Skeletal muscle tissue (tissue), 4 donors: ENCODE measurements around the gene STAT5B. TPM values are rescaled to one million over a fixed set of nuclear protein-coding genes. Genes with fewer than 3 reads are reported as not detected.
"Not testable (repeated sequence)": the region's sequence is repeated elsewhere in the genome, so short reads cannot be mapped to it uniquely, and the experiment has no call there.

Source experiments
- H3K27ac ChIP-seq: one replicate; pipeline ENCODE4 v1.7.0; 2013; ENCODE audit warnings: mild to moderate bottlenecking, low read depth, low read length, inconsistent platforms
- H3K27me3 ChIP-seq, 3 donors: one replicate each; pipeline ENCODE4 v1.7.0; 2013; ENCODE audit warnings: low read length in 3 of 3; ENCODE audit not compliant: control insufficient read depth in 3 of 3, insufficient read depth in 3 of 3
- H3K36me3 ChIP-seq, 3 donors: one replicate each; pipeline ENCODE4 v1.7.0; 2013; ENCODE audit warnings: low read length in 3 of 3; ENCODE audit not compliant: control insufficient read depth in 3 of 3, insufficient read depth in 3 of 3
- H3K4me1 ChIP-seq, 3 donors: one replicate each; pipeline ENCODE4 v1.7.0; 2013; ENCODE audit warnings: low read length in 3 of 3, mild to moderate bottlenecking in 3 of 3; ENCODE audit not compliant: control insufficient read depth in 3 of 3, insufficient read depth in 3 of 3
- H3K4me3 ChIP-seq, 3 donors: one replicate each; pipeline ENCODE4 v1.7.0; 2013; ENCODE audit warnings: low read length in 3 of 3
- H3K9ac ChIP-seq, 3 donors: one replicate each; pipeline ENCODE4 v1.7.0; 2013; ENCODE audit warnings: low read length in 3 of 3, mild to moderate bottlenecking in 3 of 3, moderate library complexity in 2 of 3, low read depth in 1 of 3
- H3K9me3 ChIP-seq, 3 donors: one replicate each; pipeline ENCODE4 v1.7.0; 2013; ENCODE audit warnings: low read length in 3 of 3; ENCODE audit not compliant: control insufficient read depth in 3 of 3
- total RNA-seq: library from RNA; depleted of rRNA; stranded (reverse); fragments of >200 nt; gene quantifications from one replicate; pipeline ENCODE4 v1.2.3, GENCODE V29; 2014
- donor health status: Osteomylitis.

The STAT5B gene
- total RNA-seq, 1 donor from 2014 or later, result 31.3 TPM

GRCh38 chr17:42192189-42193126, 83.7 kb downstream of the STAT5B start:
- Histone ChIP-seq H3K9me3 (no peaks in the 10 kb centered on the region), H3K36me3 (peaks cover 0 to 7% (median 4%) of the 10 kb centered on the region in 3 donors), H3K27me3 (no peaks in the 10 kb centered on the region), H3K4me3 (no peak overlapping the region), H3K4me1 (peaks cover 12 to 24% (median 14%) of the 10 kb centered on the region in 3 donors), H3K27ac (no peak overlapping the region), H3K9ac (peak overlapping the region in 2 of 3 donors; percentile 77 to 99)

- Histone ChIP-seq H3K27me3 (no peaks in the 10 kb centered on the region), H3K27ac (no peak overlapping the region), H3K4me1 (peaks cover 12 to 24% (median 14%) of the 10 kb centered on the region in 3 donors), H3K9ac (no peak overlapping the region), H3K9me3 (no peaks in the 10 kb centered on the region), H3K4me3 (no peak overlapping the region), H3K36me3 (peaks cover 0 to 7% (median 4%) of the 10 kb centered on the region in 3 donors)
Observed at GRCh38 chr17:42191275-42191608, 84.9 kb downstream of the STAT5B start.

DNA sequence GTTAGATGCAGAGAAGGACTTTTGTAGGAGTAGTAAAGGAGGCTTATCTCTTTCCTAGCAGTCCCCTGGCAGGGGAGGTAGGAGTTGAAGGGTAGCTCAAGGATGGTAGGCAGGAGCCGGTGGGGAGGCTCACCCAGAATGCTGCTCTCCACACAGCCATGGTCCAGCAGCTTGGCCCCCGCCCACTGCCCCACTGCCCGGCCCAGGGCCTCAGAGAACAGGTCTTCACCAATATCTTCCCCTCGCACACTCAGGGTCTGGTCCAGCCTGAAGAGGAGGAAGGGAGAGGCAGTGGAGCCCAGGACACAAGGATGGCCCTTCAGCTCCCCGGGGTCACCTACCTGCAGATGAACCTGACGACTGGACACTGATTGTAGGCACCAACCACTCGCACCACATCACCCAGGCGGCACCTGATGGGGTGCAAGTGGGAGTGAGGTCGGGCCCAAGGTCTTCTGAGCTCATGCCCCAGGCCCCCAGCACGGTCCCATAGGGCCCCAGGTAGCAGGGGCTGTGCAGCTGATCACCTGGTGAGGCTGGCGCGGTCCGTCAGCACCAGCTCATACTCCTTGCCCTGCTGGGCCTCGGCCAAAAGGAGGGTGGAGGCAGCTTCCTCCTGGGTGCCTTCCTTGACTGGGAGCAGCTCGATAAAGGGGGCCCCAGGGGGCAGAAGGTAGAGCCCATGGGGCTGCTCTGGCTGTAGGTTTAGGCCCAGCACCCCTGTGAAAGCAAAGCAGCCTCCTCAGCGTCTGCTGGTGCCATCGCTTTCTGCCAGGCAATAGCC, 85.5 kb downstream of the STAT5B start:
- H3K27me3 ChIP-seq, result no peaks in the 10 kb centered on the region
- H3K36me3 ChIP-seq, result peaks cover 0 to 7% (median 4%) of the 10 kb centered on the region in 3 donors
- no peaks in the 10 kb centered on the region for H3K9me3 ChIP-seq
- H3K4me3 ChIP-seq, result no peak overlapping the region
- no peak overlapping the region for H3K27ac ChIP-seq
- peaks cover 12 to 24% (median 14%) of the 10 kb centered on the region in 3 donors for H3K4me1 ChIP-seq
- no peak overlapping the region for H3K9ac ChIP-seq

- Histone ChIP-seq H3K9me3 (no peaks in the 10 kb centered on the region), H3K4me1 (peaks cover 15 to 30% (median 17%) of the 10 kb centered on the region in 3 donors), H3K27ac (no peak overlapping the region), H3K27me3 (no peaks in the 10 kb centered on the region), H3K9ac (no peak overlapping the region), H3K36me3 (peaks cover 0 to 7% (median 4%) of the 10 kb centered on the region in 3 donors), H3K4me3 (no peak overlapping the region)
Observed at GRCh38 chr17:42189651-42189965, 86.6 kb downstream of the STAT5B start.

GRCh38 chr17:42188749-42189650, 87.2 kb downstream of the STAT5B start:
- Histone ChIP-seq H3K4me3 (no peak overlapping the region), H3K9me3 (no peaks in the 10 kb centered on the region), H3K36me3 (peaks cover 0 to 7% (median 4%) of the 10 kb centered on the region in 3 donors), H3K9ac (no peak overlapping the region), H3K27me3 (no peaks in the 10 kb centered on the region), H3K27ac (no peak overlapping the region), H3K4me1 (peaks cover 15 to 28% (median 19%) of the 10 kb centered on the region in 3 donors)

- peaks cover 9 to 21% (median 18%) of the 10 kb centered on the region in 3 donors for H3K4me1 ChIP-seq
- H3K9me3 ChIP-seq, result no peaks in the 10 kb centered on the region
- H3K9ac ChIP-seq, result no peak overlapping the region
- peaks cover 0 to 6% (median 4%) of the 10 kb centered on the region in 3 donors for H3K36me3 ChIP-seq
- H3K4me3 ChIP-seq, result no peak overlapping the region
- H3K27me3 ChIP-seq, result peaks cover 0 to 6% (median 0%) of the 10 kb centered on the region in 3 donors
- H3K27ac ChIP-seq, result no peak overlapping the region
Observed at GRCh38 chr17:42187833-42188232, 88.4 kb downstream of the STAT5B start.

- not testable (repeated sequence) for H3K27ac ChIP-seq, H3K9me3 ChIP-seq, H3K9ac ChIP-seq
Observed at GRCh38 chr17:42186191-42186590, 90.0 kb downstream of the STAT5B start.

DNA sequence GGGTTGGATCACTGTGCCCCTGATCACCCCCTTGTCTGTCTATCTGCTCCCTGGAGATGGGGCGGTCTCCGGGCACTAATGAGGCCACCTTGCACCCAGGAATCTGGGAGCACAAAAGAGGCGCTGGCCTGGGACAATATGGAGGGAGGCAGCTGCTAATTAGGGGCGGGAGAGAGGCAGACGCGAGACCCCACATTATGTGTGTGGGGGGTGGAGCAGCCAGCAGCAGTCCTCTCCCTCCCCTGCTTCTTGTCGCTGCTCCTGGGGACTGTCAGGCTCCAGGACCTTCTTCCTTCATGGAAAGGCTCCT, 90.6 kb downstream of the STAT5B start:
- Histone ChIP-seq H3K9me3 (no peaks in the 10 kb centered on the region), H3K36me3 (no peaks in the 10 kb centered on the region), H3K4me1 (peaks cover 9 to 27% (median 18%) of the 10 kb centered on the region in 3 donors)

More at GRCh38 chr17:42186191-42186590, 90.0 kb downstream of the STAT5B start:
- peaks cover 9 to 21% (median 18%) of the 10 kb centered on the region in 3 donors for H3K4me1 ChIP-seq
- H3K27me3 ChIP-seq, result peaks cover 8 to 12% (median 10%) of the 10 kb centered on the region in 3 donors
- H3K36me3 ChIP-seq, H3K4me3 ChIP-seq: not testable (repeated sequence)

More for the DNA sequence above, 90.6 kb downstream of the STAT5B start:
- Histone ChIP-seq H3K4me3 (no peak overlapping the region), H3K27ac (no peak overlapping the region), H3K27me3 (peaks cover 13 to 18% (median 16%) of the 10 kb centered on the region in 3 donors), H3K9ac (no peak overlapping the region)
